ENCODE data around the gene GLOD4.
A peak's percentile ranks its signal among the peaks of the same experiment; 100 is the strongest.

Gene GLOD4

DNA sequence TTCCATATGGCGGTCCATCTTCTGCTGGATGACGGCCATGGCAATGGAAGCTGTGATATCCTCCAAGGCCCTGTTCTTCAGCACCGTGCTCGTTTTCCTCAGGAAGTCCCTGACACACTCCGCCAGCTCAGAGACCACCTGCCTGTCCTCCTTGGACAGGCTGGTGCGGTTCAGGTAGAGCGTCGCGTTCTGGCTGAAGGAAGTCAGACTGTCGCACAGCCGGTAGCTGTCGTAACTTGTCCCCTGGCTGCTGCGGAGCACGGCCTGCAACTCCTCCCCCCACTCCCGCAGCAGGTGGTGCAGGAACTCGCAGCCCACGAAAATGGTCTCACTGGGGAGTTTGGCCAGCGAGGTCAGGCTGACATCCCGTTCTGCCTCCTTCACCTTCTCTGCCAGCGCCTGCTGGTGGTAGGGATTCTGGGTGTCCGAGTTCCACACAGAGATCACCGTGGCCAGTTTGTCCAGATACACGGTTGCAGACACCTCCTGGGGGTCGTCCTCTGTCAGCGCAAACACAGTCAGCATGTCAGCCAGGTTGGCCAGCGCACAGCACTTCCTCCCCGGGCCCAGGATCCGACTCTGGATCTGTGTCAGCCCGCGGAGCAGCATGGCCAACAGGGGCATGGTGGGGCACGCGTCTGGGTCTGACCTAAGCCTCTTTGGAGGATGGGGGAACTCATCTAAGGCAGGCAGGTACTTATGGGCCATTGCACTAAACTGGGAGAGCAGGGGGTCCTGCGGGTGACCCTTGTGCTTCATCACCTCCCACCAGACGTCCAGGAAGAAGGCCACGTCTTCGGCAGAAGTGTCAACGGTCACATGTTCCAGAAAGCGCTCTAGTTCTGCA is 35.1 kb downstream of the GLOD4 start:
- Histone ChIP-seq H3K4me3 (no peak overlapping the region), H3K27ac (no peak overlapping the region)

- H3K27ac ChIP-seq: no peak overlapping the region
- H3K4me3 ChIP-seq: no peak overlapping the region
Measured at GRCh38 chr17:746181-746580, 35.9 kb downstream of the GLOD4 start.

DNA sequence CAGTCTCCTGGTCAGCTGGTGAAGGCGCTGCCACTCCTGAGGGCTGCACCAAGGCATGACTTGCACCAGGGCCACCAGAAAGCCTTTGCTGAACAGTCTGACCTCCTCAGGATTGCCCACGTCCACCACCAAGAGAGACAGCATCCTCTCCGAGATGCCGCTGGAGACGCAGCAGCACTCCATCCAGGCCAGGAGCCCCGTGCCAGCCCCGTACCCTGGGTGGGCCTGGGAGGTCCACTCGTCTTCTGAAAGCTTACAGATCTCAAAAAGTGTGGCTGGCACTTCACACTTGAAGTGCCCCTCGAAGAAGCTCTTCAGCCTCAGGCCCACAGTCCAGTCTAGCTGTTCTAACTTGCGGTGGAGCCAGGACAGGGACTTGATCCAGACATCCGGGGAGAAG is 36.7 kb downstream of the GLOD4 start:
- no peak overlapping the region for H3K27ac ChIP-seq
- no peak overlapping the region for H3K4me3 ChIP-seq

DNA sequence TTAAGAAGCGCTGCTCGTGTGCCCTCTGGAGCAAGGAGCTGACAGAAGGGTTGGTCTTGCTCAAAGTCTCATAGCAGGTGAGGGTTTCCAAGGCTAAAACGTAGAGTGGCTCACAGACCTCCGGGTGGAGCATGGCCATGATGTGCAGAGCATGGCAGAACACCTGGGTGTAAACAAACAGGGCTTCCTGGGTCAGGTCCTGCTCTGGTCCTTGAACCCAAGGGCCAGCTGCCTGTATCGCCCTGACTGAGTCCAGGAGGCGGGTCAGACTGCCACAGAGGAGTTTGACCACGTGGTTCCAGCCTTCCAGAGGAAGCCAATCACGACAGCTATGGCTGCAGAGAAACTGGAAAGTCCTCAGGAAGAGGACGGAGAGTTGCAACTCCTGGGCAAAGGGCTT is 37.1 kb downstream of the GLOD4 start:
- Histone ChIP-seq H3K4me3 (no peak overlapping the region), H3K27ac (no peak overlapping the region)

DNA sequence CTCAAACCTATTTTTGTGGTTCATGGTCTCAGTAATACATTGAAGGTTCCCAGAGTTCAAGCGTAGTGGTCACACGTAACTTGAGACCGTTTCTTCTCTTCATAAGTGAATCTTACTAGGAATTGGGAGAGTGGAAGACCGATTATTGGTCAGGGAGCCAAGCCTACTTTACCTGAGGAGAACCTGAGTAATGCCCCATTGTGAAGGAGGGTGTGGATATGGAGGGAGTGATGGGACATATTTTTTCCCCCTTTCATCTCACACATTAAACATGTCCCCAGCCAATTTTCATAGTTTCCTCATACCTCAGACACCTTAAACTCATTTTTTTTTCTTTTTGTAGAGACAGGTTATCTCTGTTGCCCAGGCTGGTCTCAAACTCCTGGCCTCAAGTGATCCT is 38.9 kb downstream of the GLOD4 start:
- no peak overlapping the region for H3K27ac ChIP-seq
- H3K4me3 ChIP-seq: no peak overlapping the region

DNA sequence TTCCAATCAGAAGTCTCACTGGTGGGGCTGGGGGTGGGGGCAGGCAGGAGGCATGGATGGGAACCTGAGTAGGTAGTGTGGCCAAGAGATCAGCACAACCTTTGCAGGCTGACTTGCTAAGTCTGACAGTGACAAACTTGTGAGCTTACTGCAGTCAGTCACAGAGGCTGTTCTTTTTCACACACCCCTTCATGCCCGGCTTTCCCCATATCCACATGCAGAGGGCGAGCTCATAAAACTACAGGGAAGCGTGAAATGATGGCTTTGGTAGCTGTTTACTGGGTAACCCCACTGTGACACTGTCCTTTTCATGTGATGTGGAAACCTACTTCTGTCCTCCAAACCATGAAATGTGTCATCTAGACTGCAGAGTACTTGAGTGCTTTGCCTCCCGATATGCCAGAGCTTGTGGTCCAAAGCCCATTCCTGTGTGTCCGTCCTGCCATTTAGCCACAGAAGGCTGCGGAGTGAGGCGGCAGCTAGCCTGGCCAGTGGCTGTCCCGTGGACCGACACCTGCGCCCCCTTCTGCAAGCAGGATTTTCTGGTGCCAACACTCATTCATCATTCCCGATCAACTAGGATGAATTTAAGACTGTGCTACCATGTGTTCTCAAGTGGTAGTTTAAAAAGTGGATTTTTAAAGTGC is 39.8 kb downstream of the GLOD4 start:
- Histone ChIP-seq H3K27ac (no peak overlapping the region), H3K4me3 (no peak overlapping the region)

DNA sequence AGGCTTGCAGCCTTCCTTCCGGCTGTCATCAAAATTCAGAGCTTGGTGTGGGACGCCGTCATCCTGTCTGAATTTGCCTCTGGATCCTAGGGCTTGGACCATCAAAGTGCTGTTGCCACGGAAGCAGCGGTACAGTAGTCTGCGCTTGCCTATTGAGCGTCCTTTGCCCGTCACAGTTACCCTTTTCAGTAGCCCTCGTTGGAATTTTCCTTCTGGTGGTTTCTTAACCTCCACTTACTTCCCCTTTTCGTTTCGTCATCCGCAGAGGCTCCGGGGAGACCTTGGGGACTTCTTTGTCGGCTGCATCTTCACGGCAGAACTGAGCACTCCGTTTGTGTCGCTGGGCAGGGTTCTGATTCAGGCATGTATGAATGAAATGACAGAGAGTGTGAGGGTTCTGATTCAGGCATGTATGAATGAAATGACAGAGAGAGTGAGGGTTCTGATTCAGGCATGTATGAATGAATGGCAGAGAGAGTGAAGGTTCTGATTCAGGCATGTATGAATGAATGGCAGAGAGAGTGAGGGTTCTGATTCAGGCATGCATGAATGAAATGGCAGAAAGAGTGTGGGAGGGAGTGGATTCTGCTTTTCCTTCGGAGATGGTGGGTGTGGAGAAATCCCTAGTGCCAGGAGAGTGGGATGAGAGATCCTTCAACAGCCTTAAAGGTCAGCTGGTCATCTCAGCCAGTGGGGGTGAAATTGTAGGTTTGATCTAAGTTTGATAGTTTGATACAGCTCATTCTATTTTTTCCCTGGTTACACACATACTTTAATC is 41.7 kb downstream of the GLOD4 start:
- no peak overlapping the region for H3K4me3 ChIP-seq
- H3K27ac ChIP-seq: no peak overlapping the region

DNA sequence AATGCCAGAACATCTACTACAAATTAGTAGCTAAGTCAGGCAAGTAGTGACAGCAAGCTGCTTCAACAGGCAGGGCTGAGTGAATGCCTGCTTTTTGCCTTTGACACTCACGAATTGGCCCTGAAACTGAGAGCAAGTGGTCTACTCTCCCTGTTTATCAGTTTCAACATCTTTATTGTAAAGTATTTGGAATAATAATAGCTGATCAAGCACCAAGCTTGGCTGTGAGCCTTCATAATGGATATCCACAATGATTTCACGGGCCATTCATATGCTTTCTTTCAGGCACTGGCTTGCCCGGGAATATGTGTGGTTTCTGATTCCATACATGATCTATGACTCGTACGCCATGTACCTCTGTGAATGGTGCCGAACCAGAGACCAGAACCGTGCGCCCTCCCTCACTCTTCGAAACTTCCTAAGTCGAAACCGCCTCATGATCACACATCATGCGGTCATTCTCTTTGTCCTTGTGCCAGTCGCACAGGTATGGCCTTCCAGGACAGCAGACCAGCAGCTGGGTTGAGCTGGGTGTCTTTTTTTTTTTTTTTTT is 44.4 kb downstream of the GLOD4 start:
- Histone ChIP-seq H3K4me3 (no peak overlapping the region), H3K27ac (no peak overlapping the region)

DNA sequence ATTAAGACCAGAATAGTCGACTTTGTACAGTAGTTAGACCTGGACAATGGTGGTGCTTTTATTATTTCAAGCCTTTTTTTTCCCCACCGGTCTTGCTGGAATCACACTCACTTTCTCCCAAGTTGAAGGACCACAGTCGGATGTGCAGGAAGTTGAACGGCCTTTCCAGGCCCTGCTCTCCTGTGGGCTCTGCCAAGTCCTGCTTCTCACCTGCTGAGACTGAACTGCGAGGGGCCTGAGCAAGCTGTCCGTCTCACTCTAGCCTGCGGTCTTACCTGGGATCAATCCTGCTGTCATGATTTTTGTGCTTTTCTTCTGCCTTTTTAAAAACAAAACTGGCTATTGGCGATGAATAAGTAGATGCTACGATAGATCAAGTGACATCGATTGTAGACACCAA is 48.3 kb downstream of the GLOD4 start:
- Histone ChIP-seq H3K4me3 (peak overlapping the region in 6 of 7 experiments; percentile 64 to 89 (median 74)), H3K27ac (peak overlapping the region in 12 of 21 experiments; percentile 82 to 96 (median 90))

- Histone ChIP-seq H3K27ac (peak overlapping the region; percentile 59 to 96 (median 89)), H3K4me3 (peak overlapping the region; percentile 64 to 89 (median 74))
Measured at GRCh38 chr17:732902-733720, 49.0 kb downstream of the GLOD4 start.

GRCh38 chr17:732067-732901 is 49.8 kb downstream of the GLOD4 start, which contains the start of gene TLCD3A:
TLCD3A (plus strand) TSS chr17:732596; CDS start chr17:732648, 52 bp downstream.
- Histone ChIP-seq H3K4me3 (peak within 1 kb of the TSS; percentile 64 to 89 (median 74)), H3K27ac (peak within 1 kb of the TSS; percentile 59 to 96 (median 89))

DNA sequence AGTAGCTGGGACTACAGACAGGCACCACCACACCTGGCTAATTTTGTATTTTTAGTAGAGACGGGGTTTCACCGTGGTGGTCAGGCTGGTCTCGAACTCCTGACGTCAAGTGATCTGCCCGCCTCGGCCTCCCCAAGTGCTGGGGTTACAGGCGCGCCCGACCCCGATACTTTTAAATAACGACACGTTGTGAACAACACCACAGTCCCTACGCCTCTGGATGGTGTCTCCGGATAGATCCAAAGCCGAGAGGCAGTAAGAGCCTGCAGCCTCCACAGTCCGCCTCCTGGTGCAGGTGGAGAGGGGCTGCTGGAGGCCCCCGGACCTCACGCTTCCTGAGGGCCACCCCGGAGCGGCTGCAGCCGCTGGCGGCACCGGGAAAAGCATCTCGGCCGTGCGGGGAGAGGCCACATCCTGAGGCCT is 50.4 kb downstream of the GLOD4 start:
- Histone ChIP-seq H3K27ac (peak overlapping the region in 20 of 21 experiments; percentile 68 to 96 (median 88)), H3K4me3 (peak overlapping the region; percentile 64 to 89 (median 74))

GRCh38 chr17:728911-729310 is 53.2 kb downstream of the GLOD4 start:
- H3K4me3 ChIP-seq: no peak overlapping the region
- H3K27ac ChIP-seq: peak overlapping the region in 19 of 21 experiments; percentile 28 to 85 (median 72)

DNA sequence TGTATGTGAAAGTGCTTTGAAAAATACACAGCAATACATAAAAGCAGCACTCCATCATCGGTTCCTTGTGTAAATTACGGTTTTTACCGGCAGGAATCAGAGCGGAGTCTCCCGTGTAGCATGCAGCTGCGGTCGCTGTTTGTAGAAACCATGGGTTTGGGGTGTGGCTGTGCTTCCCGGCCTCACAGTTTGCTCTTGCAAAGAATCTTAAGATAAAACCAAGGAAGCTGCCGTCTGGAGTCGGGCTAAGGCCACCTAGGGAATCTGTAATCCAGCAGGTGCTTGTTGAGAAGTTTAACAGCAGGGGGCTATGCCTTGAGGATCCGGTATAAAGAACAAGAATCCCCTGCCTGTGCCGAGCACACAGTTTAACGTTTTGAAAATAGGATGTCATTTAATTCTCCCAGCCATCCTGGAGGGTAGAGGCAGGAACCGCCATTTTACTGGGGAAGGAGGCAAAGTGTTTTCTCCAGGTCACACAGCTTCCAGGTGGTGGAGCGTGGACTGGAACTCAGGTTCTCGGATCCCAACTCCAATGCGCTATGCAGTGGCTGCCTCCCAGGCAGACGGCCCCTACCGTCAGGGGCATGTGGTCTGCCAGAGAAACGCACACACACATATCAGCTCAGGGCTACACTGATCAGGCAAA is 55.7 kb downstream of the GLOD4 start:
- Histone ChIP-seq H3K4me3 (no peak overlapping the region), H3K27ac (peak overlapping the region in 11 of 21 experiments; percentile 3 to 54 (median 40))

GRCh38 chr17:725746-726145 is 56.3 kb downstream of the GLOD4 start:
- Histone ChIP-seq H3K27ac (peak overlapping the region in 6 of 21 experiments; percentile 2 to 54 (median 38)), H3K4me3 (no peak overlapping the region)

DNA sequence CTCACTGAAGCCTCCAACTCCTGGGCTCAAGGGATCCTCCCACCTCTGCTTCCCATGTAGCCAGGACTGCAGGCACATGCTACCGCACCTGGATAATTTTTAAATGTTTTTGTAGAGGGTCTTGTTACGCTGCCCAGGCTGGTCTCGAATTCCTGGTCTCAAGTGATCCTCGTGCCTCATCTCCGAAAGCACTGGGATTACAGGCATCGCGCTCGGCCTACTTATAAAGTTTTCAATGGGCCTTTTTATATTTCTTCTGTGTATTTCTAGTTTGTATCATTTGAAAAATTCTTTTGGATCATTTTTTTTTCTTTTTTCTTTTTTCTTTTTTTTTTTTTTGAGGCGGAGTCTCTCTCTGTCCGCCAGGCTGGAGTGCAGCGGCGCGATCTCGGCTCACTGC is 57.0 kb downstream of the GLOD4 start:
- H3K27ac ChIP-seq: no peak overlapping the region
- no peak overlapping the region for H3K4me3 ChIP-seq

DNA sequence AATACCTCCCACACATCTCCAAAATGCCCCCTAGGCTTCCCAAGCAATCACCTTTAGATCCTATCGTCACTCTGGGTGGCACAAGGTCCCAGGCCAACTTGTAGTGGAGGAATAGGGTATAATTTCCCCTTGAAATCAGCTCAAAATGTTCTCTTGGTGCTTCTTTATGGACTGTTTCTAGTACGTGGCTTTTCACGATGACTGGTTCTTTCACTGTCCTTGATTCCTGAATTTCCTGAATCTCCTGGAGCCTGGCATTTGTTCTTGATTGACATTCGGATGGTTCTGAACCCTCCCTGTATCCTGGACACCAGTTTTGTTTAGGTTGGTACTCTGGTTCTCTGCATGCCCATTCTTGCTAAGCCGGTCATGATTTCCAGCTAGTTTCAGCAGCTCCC is 60.5 kb downstream of the GLOD4 start:
- peak overlapping the region in 17 of 21 experiments; percentile 21 to 75 (median 48) for H3K27ac ChIP-seq
- no peak overlapping the region for H3K4me3 ChIP-seq

Measured in skin epidermis (tissue), 12 donors.